ENCODE data around the gene RHBDD2. TPM values are rescaled to one million over a fixed set of nuclear protein-coding genes. Genes with fewer than 3 reads are reported as not detected.
"Not testable (repeated sequence)": the region's sequence is repeated elsewhere in the genome, so short reads cannot be mapped to it uniquely, and the experiment has no call there.

Gene RHBDD2
- polyA plus RNA-seq, 6 donors from 2014 or later, result 55.0 to 89.0 (median 66.9) TPM

DNA sequence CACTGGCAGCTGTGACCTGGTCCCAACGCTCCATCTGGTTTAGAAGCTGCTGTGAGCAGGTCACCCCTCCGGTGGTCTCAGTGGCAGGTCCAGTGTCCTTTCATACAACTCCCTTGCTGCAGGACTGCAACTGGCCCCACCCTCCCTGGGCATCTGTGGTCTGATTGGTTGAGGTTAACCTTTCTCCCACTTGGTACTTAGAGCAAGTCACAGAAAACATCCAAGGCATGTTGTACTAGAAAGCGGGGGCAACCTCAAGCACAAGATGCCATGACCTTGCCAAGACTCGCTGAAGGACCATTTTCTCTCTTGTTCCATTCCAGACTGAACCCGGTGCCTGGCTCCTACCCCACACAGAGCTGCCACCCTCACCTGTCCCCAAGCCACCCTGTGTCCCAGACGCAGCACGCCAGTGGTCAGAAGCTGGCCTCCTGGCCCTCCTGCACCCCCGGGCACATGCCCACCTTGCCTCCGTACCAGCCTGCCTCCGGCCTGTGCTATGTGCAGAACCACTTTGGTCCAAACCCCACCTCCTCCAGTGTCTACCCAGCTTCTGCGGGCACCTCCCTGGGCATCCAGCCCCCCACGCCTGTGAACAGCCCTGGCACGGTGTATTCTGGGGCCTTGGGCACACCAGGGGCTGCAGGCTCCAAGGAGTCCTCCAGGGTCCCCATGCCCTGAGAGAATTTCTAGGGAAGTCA lies 9.0 kb downstream of the RHBDD2 start:
- no peak for DNase-seq
- peak overlapping the region in 1 of 8 donors; percentile 55 for H3K4me3 Mint-ChIP-seq
- ATAC-seq (ENCODE audit: low read depth in 2 of 2), result no peak
- no peaks in the 10 kb centered on the region for H3K27me3 Mint-ChIP-seq
- H3K27ac Mint-ChIP-seq, result peak overlapping the region in 1 of 6 donors; percentile 39
- H3K36me3 Mint-ChIP-seq, result no peaks in the 10 kb centered on the region
- no peaks in the 10 kb centered on the region for H3K9me3 Mint-ChIP-seq
- H3K4me1 Mint-ChIP-seq, result peaks cover 0 to 8% (median 4%) of the 10 kb centered on the region in 3 donors

DNA sequence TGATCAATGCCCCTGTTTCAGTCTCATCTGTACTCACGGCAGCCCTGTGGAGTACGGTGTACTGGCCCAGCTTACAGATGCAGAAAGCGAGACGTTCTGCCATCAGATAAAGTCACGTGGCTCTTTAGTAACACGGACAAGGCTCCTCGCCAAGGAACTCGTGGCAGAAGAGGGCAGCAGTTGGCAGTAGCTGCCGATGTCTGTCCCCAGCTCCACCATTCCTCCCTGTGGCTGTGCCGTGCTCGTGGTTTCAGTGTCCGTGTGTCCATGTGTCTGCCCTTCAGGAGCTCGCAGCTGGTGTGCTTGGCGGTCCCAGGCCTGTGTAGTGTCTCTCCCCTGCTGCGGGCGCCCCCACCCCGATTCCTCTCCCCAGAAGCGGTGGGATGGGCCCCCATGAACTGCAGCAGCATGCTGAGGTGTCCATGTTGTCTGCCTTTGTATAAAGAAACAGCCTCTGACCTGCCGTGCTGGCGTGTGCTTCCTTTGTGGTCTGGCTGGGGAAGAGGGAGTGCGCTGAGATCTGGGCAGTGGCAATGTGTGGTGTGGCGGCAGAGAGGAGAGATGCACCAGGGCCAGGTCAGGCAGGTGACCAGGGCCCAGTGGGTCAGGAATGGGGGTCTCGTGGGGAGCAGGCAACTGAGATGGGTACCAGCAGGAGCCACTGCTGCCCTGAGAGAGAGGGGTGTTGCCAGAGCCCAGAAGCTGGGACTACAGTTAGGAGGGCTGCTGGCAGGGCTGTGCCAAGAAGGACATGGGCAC lies 9.8 kb downstream of the RHBDD2 start:
- H3K27ac Mint-ChIP-seq, result peak overlapping the region in 2 of 6 donors; percentile 69 to 78
- no peaks in the 10 kb centered on the region for H3K27me3 Mint-ChIP-seq
- no peak for ATAC-seq (ENCODE audit: low read depth in 2 of 2)
- no peak overlapping the region for H3K4me3 Mint-ChIP-seq
- peaks cover 0 to 8% (median 4%) of the 10 kb centered on the region in 3 donors for H3K4me1 Mint-ChIP-seq
- no peaks in the 10 kb centered on the region for H3K9me3 Mint-ChIP-seq
- no peaks in the 10 kb centered on the region for H3K36me3 Mint-ChIP-seq
- DNase-seq, result no peak

DNA sequence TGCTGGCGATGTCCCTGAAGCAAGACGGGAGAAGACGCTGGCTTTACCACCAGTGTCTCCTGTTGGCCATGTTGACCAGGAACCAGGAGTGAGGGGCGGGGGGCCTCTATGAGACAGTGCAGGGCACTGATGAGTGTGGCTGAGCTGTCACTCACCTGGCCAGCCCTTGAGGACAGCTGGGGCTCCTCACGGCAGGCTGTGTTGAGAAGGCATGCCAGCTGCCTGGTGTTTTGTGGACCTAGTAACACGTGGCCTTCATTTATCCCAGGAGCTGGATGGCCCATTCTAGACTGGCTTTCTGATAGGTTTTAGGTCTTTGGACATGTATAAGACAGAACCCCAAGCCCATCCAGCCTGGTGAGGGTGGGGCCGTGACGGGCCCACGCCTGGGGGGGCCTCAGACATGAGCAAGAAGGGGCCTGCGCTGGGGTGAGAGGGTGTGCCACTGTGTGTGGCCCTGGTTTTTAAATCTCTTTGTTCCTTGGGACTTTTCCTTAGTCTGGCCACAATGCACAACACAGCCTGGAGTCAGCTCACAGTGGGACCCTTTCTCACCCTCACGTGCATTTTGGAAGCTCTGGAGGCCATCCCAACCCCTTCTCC lies 10.5 kb downstream of the RHBDD2 start:
- no peaks in the 10 kb centered on the region for H3K9me3 Mint-ChIP-seq
- H3K4me1 Mint-ChIP-seq, result peaks cover 0 to 8% (median 4%) of the 10 kb centered on the region in 3 donors
- H3K4me3 Mint-ChIP-seq, result no peak overlapping the region
- H3K27ac Mint-ChIP-seq, result peak overlapping the region in 2 of 6 donors; percentile 5 to 69
- H3K27me3 Mint-ChIP-seq, result no peaks in the 10 kb centered on the region
- ATAC-seq (ENCODE audit: low read depth in 2 of 2) (no peak), DNase-seq (no peak)
- no peaks in the 10 kb centered on the region for H3K36me3 Mint-ChIP-seq

DNA sequence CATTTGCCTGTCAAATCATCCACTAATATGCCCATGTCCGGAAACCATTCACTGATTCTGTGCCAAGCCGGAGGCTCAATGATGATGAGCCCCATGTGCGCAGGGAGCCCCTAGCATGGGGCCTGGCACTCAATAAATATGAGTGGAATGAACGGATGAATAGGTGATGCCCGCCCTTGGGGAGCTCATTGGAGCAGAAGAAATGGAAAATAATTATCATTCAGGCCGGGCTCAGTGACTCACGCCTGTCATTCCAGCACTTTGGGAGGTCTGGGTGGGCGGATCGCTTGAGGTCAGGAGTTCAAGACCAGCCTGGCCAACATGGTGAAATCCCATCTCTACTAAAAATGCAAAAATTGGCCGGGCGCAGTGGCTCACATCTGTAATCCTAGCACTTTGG lies 11.0 kb downstream of the RHBDD2 start:
- Mint-ChIP-seq H3K9me3 (no peaks in the 10 kb centered on the region), H3K36me3 (no peaks in the 10 kb centered on the region), H3K27me3 (no peaks in the 10 kb centered on the region), H3K27ac (peak overlapping the region in 1 of 6 donors; percentile 5), H3K4me1 (peaks cover 0 to 8% (median 4%) of the 10 kb centered on the region in 3 donors), H3K4me3 (no peak overlapping the region)
- no peak for DNase-seq
- ATAC-seq (ENCODE audit: low read depth in 2 of 2), result no peak

- not testable (repeated sequence) for H3K36me3 Mint-ChIP-seq; H3K4me3 Mint-ChIP-seq; DNase-seq; H3K27me3 Mint-ChIP-seq; ATAC-seq (ENCODE audit: low read depth in 2 of 2); H3K9me3 Mint-ChIP-seq; H3K4me1 Mint-ChIP-seq; H3K27ac Mint-ChIP-seq
Observed at GRCh38 chr7:75891237-75891636, 12.4 kb downstream of the RHBDD2 start.

GRCh38 chr7:75891815-75892411 lies 13.1 kb downstream of the RHBDD2 start:
- H3K4me1 Mint-ChIP-seq, result peaks cover 0 to 8% (median 4%) of the 10 kb centered on the region in 3 donors
- H3K27me3 Mint-ChIP-seq, result no peaks in the 10 kb centered on the region
- H3K4me3 Mint-ChIP-seq, result no peak overlapping the region
- no peak for DNase-seq
- no peaks in the 10 kb centered on the region for H3K9me3 Mint-ChIP-seq
- H3K27ac Mint-ChIP-seq, result peak overlapping the region in 1 of 6 donors; percentile 18
- no peak for ATAC-seq (ENCODE audit: low read depth in 2 of 2)
- no peaks in the 10 kb centered on the region for H3K36me3 Mint-ChIP-seq

DNA sequence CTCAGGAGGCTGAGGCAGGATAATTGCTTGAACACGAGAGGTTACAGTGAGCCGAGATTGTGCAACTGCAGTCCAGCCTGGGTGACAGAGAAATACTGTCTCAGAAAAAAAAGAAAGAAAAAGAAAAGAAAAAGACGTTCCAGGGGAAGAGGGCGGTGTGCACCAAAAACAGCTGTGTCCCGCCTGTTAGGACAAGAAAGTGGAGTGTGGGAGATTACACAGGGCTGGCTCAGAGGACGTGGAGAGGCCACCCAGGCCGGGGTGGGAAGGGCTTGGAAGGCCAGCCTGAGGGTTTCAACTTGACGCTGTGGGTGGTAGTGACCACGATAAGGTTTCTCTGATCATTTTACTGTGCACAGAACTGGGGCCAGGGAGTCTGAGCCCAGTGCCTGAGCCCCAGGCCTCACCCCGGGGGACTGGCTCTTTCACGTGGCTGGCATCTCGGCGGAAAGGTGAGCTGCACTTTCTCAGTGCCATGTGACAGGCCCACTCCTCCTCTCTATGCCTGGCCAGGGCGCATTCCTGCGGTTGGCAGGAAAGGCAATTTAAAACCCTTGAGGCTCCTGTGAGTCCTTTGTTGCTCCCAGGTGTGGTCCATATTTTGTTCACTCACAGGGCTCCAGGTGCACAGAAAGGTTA lies 13.9 kb downstream of the RHBDD2 start:
- Mint-ChIP-seq H3K4me1 (peaks cover 0 to 8% (median 4%) of the 10 kb centered on the region in 3 donors), H3K27me3 (no peaks in the 10 kb centered on the region), H3K9me3 (no peaks in the 10 kb centered on the region), H3K4me3 (no peak overlapping the region), H3K36me3 (no peaks in the 10 kb centered on the region), H3K27ac (no peak overlapping the region)
- ATAC-seq (ENCODE audit: low read depth in 2 of 2) (no peak), DNase-seq (no peak)

DNA sequence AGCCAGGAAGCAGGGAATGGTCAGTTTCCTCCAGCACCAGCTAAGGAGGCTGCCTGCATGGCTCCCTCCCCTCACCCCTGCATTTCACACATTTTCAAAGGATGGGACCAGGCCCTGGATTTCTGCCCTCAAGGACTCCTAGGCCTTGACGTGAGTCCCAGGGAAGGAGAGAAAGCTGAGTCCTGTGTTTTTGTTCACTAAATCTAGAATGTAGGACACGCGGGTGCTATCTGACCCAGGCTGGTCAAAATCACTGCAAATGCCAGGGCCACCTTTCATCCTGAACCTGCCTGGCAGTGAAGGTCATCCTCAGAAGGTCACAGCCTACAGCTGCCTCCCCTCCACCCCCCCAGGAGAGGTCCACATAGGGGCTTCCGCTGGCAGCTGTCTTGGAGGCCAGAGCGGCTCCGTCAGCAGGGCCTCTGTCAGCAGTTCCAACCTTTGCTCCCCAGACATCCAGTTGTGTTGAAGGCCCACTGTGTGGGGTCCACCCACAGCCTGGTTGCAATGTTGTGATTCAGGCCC lies 18.0 kb downstream of the RHBDD2 start:
- Mint-ChIP-seq H3K9me3 (no peaks in the 10 kb centered on the region), H3K27ac (no peak overlapping the region), H3K36me3 (no peaks in the 10 kb centered on the region), H3K4me3 (no peak overlapping the region), H3K4me1 (peaks cover 0 to 4% (median 0%) of the 10 kb centered on the region in 3 donors), H3K27me3 (no peaks in the 10 kb centered on the region)
- ATAC-seq (ENCODE audit: low read depth in 2 of 2) (no peak), DNase-seq (no peak)

GRCh38 chr7:75900617-75901315 lies 21.9 kb downstream of the RHBDD2 start:
- DNase-seq (no peak), ATAC-seq (ENCODE audit: low read depth in 2 of 2) (no peak)
- H3K27ac Mint-ChIP-seq, result peak overlapping the region in 1 of 6 donors; percentile 63
- H3K27me3 Mint-ChIP-seq, result no peaks in the 10 kb centered on the region
- no peaks in the 10 kb centered on the region for H3K9me3 Mint-ChIP-seq
- H3K36me3 Mint-ChIP-seq, result no peaks in the 10 kb centered on the region
- no peak overlapping the region for H3K4me3 Mint-ChIP-seq
- peaks cover 0 to 1% (median 0%) of the 10 kb centered on the region in 3 donors for H3K4me1 Mint-ChIP-seq

- Mint-ChIP-seq H3K27me3 (no peaks in the 10 kb centered on the region), H3K4me3 (no peak overlapping the region), H3K36me3 (no peaks in the 10 kb centered on the region), H3K4me1 (peaks cover 6 to 7% (median 7%) of the 10 kb centered on the region in 3 donors), H3K9me3 (no peaks in the 10 kb centered on the region), H3K27ac (peak overlapping the region in 1 of 6 donors; percentile 57)
- no peak for ATAC-seq (ENCODE audit: low read depth in 2 of 2)
- DNase-seq, result no peak
Observed at GRCh38 chr7:75905785-75906604, 27.2 kb downstream of the RHBDD2 start.

DNA sequence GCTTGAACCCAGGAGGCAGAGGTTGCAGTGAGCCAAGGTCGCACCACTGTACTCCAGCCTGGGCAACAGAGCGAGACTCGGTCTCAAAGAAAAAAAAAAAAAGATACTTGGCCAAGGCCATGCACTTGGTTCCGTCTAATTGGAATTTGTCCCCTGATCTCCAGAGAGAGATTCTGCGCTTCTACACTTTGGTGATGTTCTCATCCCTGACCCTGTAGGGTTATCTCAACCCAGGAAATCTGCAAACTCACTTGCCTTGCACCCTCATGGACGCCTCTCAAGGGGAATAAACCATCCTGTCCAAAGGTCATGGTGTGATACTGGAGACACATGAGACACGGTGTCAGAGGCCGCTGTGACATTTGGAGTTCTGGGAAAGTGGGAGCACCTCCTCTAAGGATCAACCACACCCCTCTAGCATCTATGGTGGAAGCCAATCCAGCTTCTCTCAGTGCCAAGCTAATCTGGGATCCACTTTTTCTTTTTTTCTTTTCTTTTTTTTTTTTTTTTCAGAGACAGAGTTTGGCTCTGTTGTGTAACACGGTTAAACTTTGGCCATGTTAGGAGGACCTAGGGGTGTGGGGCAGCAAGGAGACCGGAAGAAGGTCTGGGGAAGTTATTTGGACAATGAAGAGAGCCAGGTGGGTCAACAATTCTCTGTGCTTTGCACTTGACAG lies 28.3 kb downstream of the RHBDD2 start:
- no peak overlapping the region for H3K27ac Mint-ChIP-seq
- H3K4me3 Mint-ChIP-seq, result no peak overlapping the region
- ATAC-seq (ENCODE audit: low read depth in 2 of 2) (no peak), DNase-seq (no peak)
- H3K36me3 Mint-ChIP-seq, result no peaks in the 10 kb centered on the region
- no peaks in the 10 kb centered on the region for H3K9me3 Mint-ChIP-seq
- H3K4me1 Mint-ChIP-seq, result peaks cover 6 to 7% (median 7%) of the 10 kb centered on the region in 3 donors
- no peaks in the 10 kb centered on the region for H3K27me3 Mint-ChIP-seq

All from naive B cell (primary cell).